PC-3 (cell line): ENCODE data around the gene PLXNC1.

Source experiments
- CTCF ChIP-seq: fragments of 300-600 bp; sonication (generic); conservative IDR thresholded peaks from 2 replicates; pipeline ENCODE4 v1.5.1; 2017; ENCODE audit warnings: antibody characterized with exemption, low read depth, mild to moderate bottlenecking, low read length
- EZH2 ChIP-seq: fragments of 300-600 bp; sonication (generic); IDR thresholded peaks from one replicate; pipeline ENCODE4 v1.6.1; 2017; ENCODE audit warnings: antibody characterized with exemption, mild to moderate bottlenecking, low read length; ENCODE audit not compliant: unreplicated experiment
- EZH2phosphoT487 ChIP-seq: fragments of 300-600 bp; sonication (generic); IDR thresholded peaks from 2 replicates; pipeline ENCODE4 v1.6.1; 2018; ENCODE audit warnings: mild to moderate bottlenecking, antibody characterized with exemption, low read length, borderline replicate concordance

- no peak for TF ChIP-seq CTCF
- TF ChIP-seq EZH2phosphoT487, result no peak
- TF ChIP-seq EZH2, result no peak
Measured at GRCh38 chr12:94308612-94309011, 160.2 kb downstream of the PLXNC1 start.
